Mesenchymal stem cell (in vitro differentiated cells and primary cell): Measurements from ENCODE around the gene C1QTNF9.
"Not testable (repeated sequence)": the region's sequence is repeated elsewhere in the genome, so short reads cannot be mapped to it uniquely, and the experiment has no call there.

ENCODE experiments used
- DNase-seq: peaks from one replicate; pipeline ENCODE4 v3.0.0-alpha.2; 2013
- H2AFZ ChIP-seq: one replicate; pipeline ENCODE4 v1.6.1; 2013; ENCODE audit warnings: low read depth, mild to moderate bottlenecking, control low read depth, inconsistent platforms, low read length, moderate library complexity
- H2AK5ac ChIP-seq: 2 replicates; pipeline ENCODE4 v1.6.1; 2013; ENCODE audit warnings: low read length, moderate library complexity, mild to moderate bottlenecking, inconsistent platforms; ENCODE audit not compliant: severe bottlenecking
- H2BK120ac ChIP-seq: one replicate; pipeline ENCODE4 v1.6.1; 2013; ENCODE audit warnings: low read depth, mild to moderate bottlenecking, inconsistent platforms, low read length, moderate library complexity
- H2BK12ac ChIP-seq, 2 experiments: one replicate each; pipeline ENCODE4 v1.6.1; 2013; ENCODE audit warnings: inconsistent platforms in 2 of 2, low read length in 2 of 2, mild to moderate bottlenecking in 2 of 2, moderate library complexity in 2 of 2, control low read depth in 1 of 2
- H2BK15ac ChIP-seq: one replicate; pipeline ENCODE4 v1.6.1; 2013; ENCODE audit warnings: mild to moderate bottlenecking, low read depth, inconsistent platforms; ENCODE audit not compliant: poor library complexity, severe bottlenecking
- H2BK5ac ChIP-seq: 2 replicates; pipeline ENCODE4 v1.6.1; 2013; ENCODE audit warnings: low read depth, mild to moderate bottlenecking, low read length, control low read depth, inconsistent platforms; ENCODE audit not compliant: poor library complexity, severe bottlenecking
- H3K14ac ChIP-seq, 2 experiments: one replicate each; pipeline ENCODE4 v1.6.1; 2013; ENCODE audit warnings: inconsistent platforms in 2 of 2, low read length in 2 of 2, control low read depth in 1 of 2, mild to moderate bottlenecking in 1 of 2, moderate library complexity in 1 of 2
- H3K18ac ChIP-seq, 2 experiments: one replicate each; pipeline ENCODE4 v1.6.1; 2013; ENCODE audit warnings: inconsistent platforms in 2 of 2, low read length in 2 of 2, control low read depth in 1 of 2, low read depth in 1 of 2, mild to moderate bottlenecking in 1 of 2
- H3K23ac ChIP-seq, 2 experiments: one replicate each; pipeline ENCODE4 v1.6.1; 2013; ENCODE audit warnings: inconsistent platforms in 2 of 2, low read length in 2 of 2, mild to moderate bottlenecking in 2 of 2, moderate library complexity in 2 of 2, control low read depth in 1 of 2
- H3K27ac ChIP-seq: 2 replicates; pipeline ENCODE4 v1.5.1; 2013; ENCODE audit warnings: mild to moderate bottlenecking, moderate library complexity, low read length, control low read depth, inconsistent platforms; ENCODE audit not compliant: poor library complexity, severe bottlenecking
- H3K27me3 ChIP-seq, 2 experiments: 2 replicates each; pipeline versions ENCODE4 v1.6.1 to v1.7.0; 2013; ENCODE audit warnings: low read length in 2 of 2, mild to moderate bottlenecking in 2 of 2, moderate library complexity in 2 of 2, control low read depth in 1 of 2, inconsistent platforms in 1 of 2; ENCODE audit not compliant: control insufficient read depth in 1 of 2, insufficient read depth in 1 of 2
- H3K36me3 ChIP-seq, 2 experiments: 2 replicates each; pipeline versions ENCODE4 v1.6.1 to v1.7.0; 2013; ENCODE audit warnings: low read length in 2 of 2, control low read depth in 1 of 2, inconsistent platforms in 1 of 2, low read depth in 1 of 2, mild to moderate bottlenecking in 1 of 2; ENCODE audit not compliant: insufficient read depth in 2 of 2, control insufficient read depth in 1 of 2
- H3K4ac ChIP-seq, 2 experiments: one replicate each; pipeline ENCODE4 v1.6.1; 2013; ENCODE audit warnings: inconsistent platforms in 2 of 2, low read length in 2 of 2, mild to moderate bottlenecking in 2 of 2, moderate library complexity in 2 of 2, control low read depth in 1 of 2, low read depth in 1 of 2
- H3K4me1 ChIP-seq: 2 replicates; pipeline ENCODE4 v1.6.1; 2013; ENCODE audit warnings: low read depth, low read length, control low read depth; ENCODE audit not compliant: control insufficient read depth, insufficient read depth
- H3K4me2 ChIP-seq: 2 replicates; pipeline ENCODE4 v1.6.1; 2013; ENCODE audit warnings: low read length, mild to moderate bottlenecking, inconsistent platforms; ENCODE audit not compliant: poor library complexity, severe bottlenecking
- H3K4me3 ChIP-seq, 2 experiments: 2 replicates each; pipeline versions ENCODE4 v1.5.1 to v1.7.0; 2013; ENCODE audit warnings: low read length in 2 of 2, mild to moderate bottlenecking in 2 of 2, control low read depth in 1 of 2, low read depth in 1 of 2; ENCODE audit not compliant: insufficient read depth in 1 of 2
- H3K79me1 ChIP-seq: replicated peaks from 2 replicates; pipeline ENCODE4 v1.6.1; 2013; ENCODE audit warnings: mild to moderate bottlenecking, control low read depth, low read length, inconsistent platforms; ENCODE audit not compliant: poor library complexity, severe bottlenecking
- H3K9ac ChIP-seq: 2 replicates; pipeline ENCODE4 v1.7.0; 2013; ENCODE audit warnings: mild to moderate bottlenecking, low read length, moderate library complexity
- H3K9me3 ChIP-seq: 2 replicates; pipeline ENCODE4 v1.7.0; 2013; ENCODE audit warnings: mild to moderate bottlenecking, low read length; ENCODE audit not compliant: control insufficient read depth
- H4K8ac ChIP-seq: one replicate; pipeline ENCODE4 v1.6.1; 2013; ENCODE audit warnings: inconsistent platforms, mild to moderate bottlenecking, low read length, moderate library complexity
- H4K91ac ChIP-seq: one replicate; pipeline ENCODE4 v1.6.1; 2013; ENCODE audit warnings: mild to moderate bottlenecking, low read length, inconsistent platforms
- WGBS: methylation state at CpG from one replicate; pipeline ENCODE4 v1.1.7; 2013; ENCODE audit warnings: mixed read lengths; 5-methylcytosine and 5-hydroxymethylcytosine counted together

Gene C1QTNF9

GRCh38 chr13:24358836-24359235 is 49.5 kb downstream of the C1QTNF9 start:
- not testable (repeated sequence) for H3K79me1 ChIP-seq, H3K4ac ChIP-seq, H2BK12ac ChIP-seq, H2BK5ac ChIP-seq, H3K4me1 ChIP-seq, H2AK5ac ChIP-seq, H3K14ac ChIP-seq, H2BK15ac ChIP-seq, H3K36me3 ChIP-seq, H3K4me2 ChIP-seq, H4K8ac ChIP-seq, H3K23ac ChIP-seq, H3K27me3 ChIP-seq, H3K27ac ChIP-seq, H3K9me3 ChIP-seq, H4K91ac ChIP-seq, H3K4me3 ChIP-seq, H2AFZ ChIP-seq, H3K9ac ChIP-seq, H3K18ac ChIP-seq, DNase-seq, H2BK120ac ChIP-seq
- WGBS = 81% methylated on average over 15 of the region's 16 CpGs

GRCh38 chr13:24359252-24359651 is 49.9 kb downstream of the C1QTNF9 start:
- not testable (repeated sequence) for H2BK15ac ChIP-seq, H3K36me3 ChIP-seq, DNase-seq, H3K4me1 ChIP-seq, H3K9me3 ChIP-seq, H3K27ac ChIP-seq, H2AK5ac ChIP-seq, H3K18ac ChIP-seq, H3K79me1 ChIP-seq, H3K4me3 ChIP-seq, H3K23ac ChIP-seq, H3K4ac ChIP-seq, H2BK12ac ChIP-seq, H3K14ac ChIP-seq, H3K9ac ChIP-seq, H2AFZ ChIP-seq, H2BK120ac ChIP-seq, H4K8ac ChIP-seq, H3K4me2 ChIP-seq, H2BK5ac ChIP-seq, H3K27me3 ChIP-seq, H4K91ac ChIP-seq
- 77% methylated on average over 4 of the region's 9 CpGs for WGBS

- H3K9me3 ChIP-seq = no peaks in the 10 kb centered on the region
- H3K79me1 ChIP-seq = no peaks in the 10 kb centered on the region
- H2AFZ ChIP-seq = no peak overlapping the region
- no peak overlapping the region for H2AK5ac ChIP-seq
- H3K36me3 ChIP-seq = no peaks in the 10 kb centered on the region
- H2BK120ac ChIP-seq = no peak overlapping the region
- H3K4me1 ChIP-seq = peaks cover 2% of the 10 kb centered on the region
- no peak overlapping the region for H2BK15ac ChIP-seq
- H4K91ac ChIP-seq = no peak overlapping the region
- no peak for DNase-seq
- no peak overlapping the region for H3K4ac ChIP-seq
- 94% methylated on average over 7 of the region's 7 CpGs for WGBS
- H2BK12ac ChIP-seq = no peak overlapping the region
- peaks cover 0 to 5% of the 10 kb centered on the region in 2 experiments for H3K27me3 ChIP-seq
- H3K9ac ChIP-seq = no peak overlapping the region
- H3K4me3 ChIP-seq = no peak overlapping the region
- no peak overlapping the region for H3K18ac ChIP-seq
- no peak overlapping the region for H4K8ac ChIP-seq
- no peak overlapping the region for H3K27ac ChIP-seq
- no peak overlapping the region for H2BK5ac ChIP-seq
- H3K23ac ChIP-seq = no peak overlapping the region
- H3K14ac ChIP-seq = no peak overlapping the region
- H3K4me2 ChIP-seq = no peak overlapping the region
These were observed 50.7 kb downstream of the C1QTNF9 start for GRCh38 chr13:24360106-24360505.

- Histone ChIP-seq H3K14ac (peak overlapping the region in 1 of 2 experiments; percentile 31), H3K4ac (no peak overlapping the region), H3K23ac (no peak overlapping the region), H3K27me3 (peaks cover 0 to 9% of the 10 kb centered on the region in 2 experiments), H3K4me1 (peaks cover 2% of the 10 kb centered on the region), H3K27ac (no peak overlapping the region), H3K4me3 (no peak overlapping the region), H2BK5ac (no peak overlapping the region), H2BK15ac (no peak overlapping the region), H3K9ac (no peak overlapping the region), H4K91ac (no peak overlapping the region), H3K18ac (no peak overlapping the region), H2AK5ac (no peak overlapping the region), H2BK12ac (no peak overlapping the region), H3K9me3 (no peaks in the 10 kb centered on the region), H3K4me2 (no peak overlapping the region), H3K79me1 (no peaks in the 10 kb centered on the region), H3K36me3 (no peaks in the 10 kb centered on the region), H2BK120ac (no peak overlapping the region), H2AFZ (no peak overlapping the region), H4K8ac (no peak overlapping the region)
- DNase-seq = no peak
- 81% methylated on average over 2 of the region's 2 CpGs for WGBS
These were observed 51.7 kb downstream of the C1QTNF9 start for GRCh38 chr13:24361113-24361512.
